Transverse colon (tissue), 4 donors: ENCODE data around the gene HS1BP3. TPM values are rescaled to one million over a fixed set of nuclear protein-coding genes. Genes with fewer than 3 reads are reported as not detected.
A peak's percentile ranks its signal among the peaks of the same experiment; 100 is the strongest.

Source experiments
- DNase-seq: peaks from one replicate; pipeline ENCODE4 v3.0.0-alpha.2; 2019
- H3K27ac ChIP-seq, 4 donors: fragments of 200-600 bp; sonication (generic); 2 replicates each; pipeline ENCODE4 v1.5.1; 2016 to 2018; ENCODE audit warnings: inconsistent platforms in 4 of 4
- H3K27me3 ChIP-seq: fragments of 200-600 bp; sonication (generic); 2 replicates; pipeline ENCODE4 v1.5.1; 2017; ENCODE audit warnings: inconsistent platforms
- H3K36me3 ChIP-seq, 4 donors: fragments of 200-600 bp; sonication (generic); 2 replicates each; pipeline ENCODE4 v1.5.1; 2017 to 2019; ENCODE audit warnings: inconsistent platforms in 4 of 4
- H3K4me1 ChIP-seq, 4 donors: fragments of 200-600 bp; sonication (generic); 2 replicates each; pipeline ENCODE4 v1.5.1; 2017 to 2020; ENCODE audit warnings: inconsistent platforms in 4 of 4
- H3K4me3 ChIP-seq, 4 donors: fragments of 200-600 bp; sonication (generic); 1 replicate in 1 of 4; 2 replicates in 3 of 4; pipeline versions ENCODE4 v1.5.1 to v1.6.1; 2017 to 2019; ENCODE audit warnings: inconsistent platforms in 4 of 4
- H3K9me3 ChIP-seq, 2 donors: fragments of 200-600 bp; sonication (generic); 2 replicates each; pipeline ENCODE4 v1.5.1; 2017 to 2019; ENCODE audit warnings: inconsistent platforms in 2 of 2
- CTCF ChIP-seq, 5 experiments: fragments of 200-600 bp in 3 of 5; fragments of 450-650 bp in 2 of 5; sonication (generic) in 3 of 5; IDR thresholded peaks; 1 replicate in 2 of 5; 2 replicates in 3 of 5; pipeline ENCODE4 v1.5.1; 2016 to 2017; ENCODE audit warnings: antibody characterized with exemption in 5 of 5, inconsistent platforms in 3 of 5, mild to moderate bottlenecking in 2 of 5, moderate library complexity in 1 of 5
- EP300 ChIP-seq: sonication (generic); formaldehyde crosslinking; IDR thresholded peaks from one replicate; pipeline ENCODE4 v1.6.1; 2017; ENCODE audit warnings: antibody characterized with exemption, low read depth
- POLR2A ChIP-seq: fragments of 450-650 bp; IDR thresholded peaks from one replicate; pipeline ENCODE4 v1.6.1; 2016; ENCODE audit warnings: antibody characterized with exemption, mild to moderate bottlenecking, moderate library complexity
- POLR2AphosphoS5 ChIP-seq, 3 donors: sonication (generic); formaldehyde crosslinking; IDR thresholded peaks; one replicate each; pipeline ENCODE4 v1.6.1; 2016; ENCODE audit warnings: antibody characterized with exemption in 3 of 3
- WGBS, 2 donors: methylation state at CpG; one replicate each; pipeline ENCODE4 v1.1.5; 2018; ENCODE audit warnings: low coverage in 1 of 2; 5-methylcytosine and 5-hydroxymethylcytosine counted together
- in situ Hi-C, 4 donors: fragments of 200-750 bp; cut with MboI; loops; one replicate each; pipeline versions ENCODE4 v1.15.0 to v1.15.1; 2017; ENCODE audit warnings: low sequenced_read_pairs in 3 of 4, low pct_ligation_motif_present in 1 of 4, low pct_unique_long_range_greater_than_20kb in 1 of 4
- intact Hi-C: fragments of 100-400 bp; cut with DNase I; formaldehyde crosslinking; loops from one replicate; pipeline ENCODE4 v1.15.1; 2023; ENCODE audit warnings: low total_unique reads
- total RNA-seq, 4 donors: library from RNA; depleted of rRNA; stranded (reverse); fragments of >200 nt; gene quantifications; one replicate each; pipeline ENCODE4 v1.1.0, GENCODE V29; 2016

Gene HS1BP3
- total RNA-seq, 4 donors from 2014 or later = 29.5 to 44.2 (median 33.1) TPM

GRCh38 chr2:20596193-20596972 lies 54.5 kb downstream of the HS1BP3 start:
- Histone ChIP-seq H3K27me3 (no peaks in the 10 kb centered on the region), H3K4me1 (peaks cover 13 to 38% (median 25%) of the 10 kb centered on the region in 4 donors), H3K4me3 (no peak overlapping the region), H3K27ac (peak overlapping the region; percentile 62 to 73 (median 71)), H3K9me3 (no peaks in the 10 kb centered on the region), H3K36me3 (no peaks in the 10 kb centered on the region)
- no peak for TF ChIP-seq POLR2AphosphoS5 (IDR thresholded peaks at IDR 0.05)
- no peak for TF ChIP-seq CTCF (IDR thresholded peaks at IDR 0.05)
- TF ChIP-seq EP300 = no peak
- TF ChIP-seq POLR2A = no peak
- WGBS, 2 donors = 82% methylated on average over 4 of the region's 4 CpGs; no CpG with 5 or more reads in 1 of the 2 donors
- peak; percentile 1 for DNase-seq
- in situ Hi-C loops = no loop called here
- intact Hi-C loops = no loop called here

GRCh38 chr2:20595439-20596192 lies 55.3 kb downstream of the HS1BP3 start:
- peak; percentile 42 for DNase-seq
- no peaks in the 10 kb centered on the region for H3K9me3 ChIP-seq
- WGBS, 2 donors = 70% methylated on average over 14 of the region's 14 CpGs; no CpG with 5 or more reads in 1 of the 2 donors
- TF ChIP-seq POLR2AphosphoS5 (IDR thresholded peaks at IDR 0.05) = peak in 1 of 3 donors; percentile 10
- no peak for TF ChIP-seq POLR2A
- no peaks in the 10 kb centered on the region for H3K36me3 ChIP-seq
- intact Hi-C loops = no loop called here
- H3K27ac ChIP-seq = peak overlapping the region; percentile 62 to 73 (median 71)
- no peak overlapping the region for H3K4me3 ChIP-seq
- in situ Hi-C loops = no loop called here
- H3K4me1 ChIP-seq = peaks cover 13 to 42% (median 25%) of the 10 kb centered on the region in 4 donors
- H3K27me3 ChIP-seq = no peaks in the 10 kb centered on the region

- in situ Hi-C loops (no loop called here), intact Hi-C loops (no loop called here)
- Histone ChIP-seq H3K9me3 (no peaks in the 10 kb centered on the region), H3K4me3 (no peak overlapping the region), H3K27ac (peak overlapping the region in 3 of 4 donors; percentile 71 to 73 (median 71)), H3K36me3 (no peaks in the 10 kb centered on the region), H3K4me1 (peaks cover 13 to 42% (median 25%) of the 10 kb centered on the region in 4 donors), H3K27me3 (no peaks in the 10 kb centered on the region)
- no peak for TF ChIP-seq EP300
- TF ChIP-seq POLR2A = no peak
- no peak for TF ChIP-seq CTCF (IDR thresholded peaks at IDR 0.05)
- no peak for TF ChIP-seq POLR2AphosphoS5 (IDR thresholded peaks at IDR 0.05)
- 84% methylated on average over 8 of the region's 8 CpGs; no CpG with 5 or more reads in 1 of the 2 donors for WGBS, 2 donors
- DNase-seq = no peak
Measured at GRCh38 chr2:20594957-20595356, 55.9 kb downstream of the HS1BP3 start.

GRCh38 chr2:20594048-20594750 lies 56.7 kb downstream of the HS1BP3 start:
- Histone ChIP-seq H3K27ac (peak overlapping the region; percentile 11 to 51 (median 42)), H3K4me3 (no peak overlapping the region), H3K9me3 (no peaks in the 10 kb centered on the region), H3K27me3 (no peaks in the 10 kb centered on the region), H3K4me1 (peaks cover 10 to 38% (median 25%) of the 10 kb centered on the region in 4 donors), H3K36me3 (no peaks in the 10 kb centered on the region)
- intact Hi-C loops = no loop called here
- 95% methylated on average over 6 of the region's 6 CpGs; no CpG with 5 or more reads in 1 of the 2 donors for WGBS, 2 donors
- in situ Hi-C loops = no loop called here
- TF ChIP-seq POLR2A = no peak
- TF ChIP-seq POLR2AphosphoS5 (IDR thresholded peaks at IDR 0.05) = no peak
- no peak for TF ChIP-seq CTCF (IDR thresholded peaks at IDR 0.05)
- DNase-seq = peak; percentile 3
